HEK293T (cell line): ENCODE measurements around the gene RASAL3.

ENCODE experiments used
- CTCF ChIA-PET: fragments of 350-600 bp; formaldehyde crosslinking; extraction: SDS; loops from one replicate; lab custom pipeline; 2021; ENCODE audit warnings: antibody characterized with exemption, inconsistent platforms; lab: Yijun Ruan, JAX
- POLR2A ChIA-PET: fragments of 350-600 bp; formaldehyde crosslinking; extraction: SDS; loops from one replicate; lab custom pipeline; 2020; ENCODE audit warnings: antibody characterized with exemption, inconsistent platforms; lab: Yijun Ruan, JAX
- DNase-seq: peaks from one replicate; pipeline ENCODE4 v3.0.0; 2012; ENCODE audit warnings: mixed read lengths; ENCODE audit errors: extremely low spot score
- ARNT ChIP-seq: fragments of 450-650 bp; IDR thresholded peaks from 2 replicates; pipeline ENCODE4 v1.6.1; 2017; ENCODE audit warnings: mild to moderate bottlenecking
- BHLHE40 ChIP-seq: fragments of 450-650 bp; IDR thresholded peaks from 2 replicates; pipeline ENCODE4 v1.6.1; 2016; ENCODE audit warnings: mild to moderate bottlenecking, moderate library complexity, borderline replicate concordance
- CTBP1 ChIP-seq: fragments of 450-650 bp; IDR thresholded peaks from 2 replicates; pipeline ENCODE4 v1.6.1; 2016; ENCODE audit warnings: borderline replicate concordance
- ELF4 ChIP-seq: fragments of 450-650 bp; IDR thresholded peaks from 2 replicates; pipeline ENCODE4 v1.6.1; 2017; ENCODE audit warnings: antibody characterized with exemption
- FOXA1 ChIP-seq: fragments of 450-650 bp; IDR thresholded peaks from 2 replicates; pipeline ENCODE4 v1.6.1; 2016; ENCODE audit warnings: mild to moderate bottlenecking
- FOXK2 ChIP-seq: fragments of 450-650 bp; IDR thresholded peaks from 2 replicates; pipeline ENCODE4 v1.6.1; 2016; ENCODE audit warnings: mild to moderate bottlenecking
- FOXM1 ChIP-seq: fragments of 450-650 bp; IDR thresholded peaks from 2 replicates; pipeline ENCODE4 v1.6.1; 2017; ENCODE audit warnings: mild to moderate bottlenecking, borderline replicate concordance
- HDGF ChIP-seq: fragments of 450-650 bp; IDR thresholded peaks from 2 replicates; pipeline ENCODE4 v1.6.1; 2017; ENCODE audit warnings: antibody characterized with exemption, borderline replicate concordance
- L3MBTL2 ChIP-seq: fragments of 450-650 bp; conservative IDR thresholded peaks from 2 replicates; pipeline ENCODE4 v1.6.1; 2016; ENCODE audit warnings: mild to moderate bottlenecking
- LEF1 ChIP-seq: fragments of 450-650 bp; IDR thresholded peaks from 2 replicates; pipeline ENCODE4 v1.6.1; 2017; ENCODE audit warnings: mild to moderate bottlenecking, borderline replicate concordance
- NFRKB ChIP-seq: fragments of 450-650 bp; IDR thresholded peaks from 2 replicates; pipeline ENCODE4 v1.6.1; 2016; ENCODE audit warnings: mild to moderate bottlenecking, moderate library complexity
- SP1 ChIP-seq: fragments of 450-650 bp; IDR thresholded peaks from 2 replicates; pipeline ENCODE4 v1.6.1; 2017
- SUZ12 ChIP-seq: fragments of 450-650 bp; IDR thresholded peaks from 2 replicates; pipeline ENCODE4 v1.6.1; 2016; ENCODE audit warnings: mild to moderate bottlenecking
- TARDBP ChIP-seq: fragments of 450-650 bp; IDR thresholded peaks from 2 replicates; pipeline ENCODE4 v1.6.1; 2016
- ZNF384 ChIP-seq: fragments of 450-650 bp; IDR thresholded peaks from 2 replicates; pipeline ENCODE4 v1.6.1; 2016
- TF ChIP-seq, protein P1 (sequence below): fragments of 450-650 bp; IDR thresholded peaks from 2 replicates; pipeline ENCODE4 v1.6.1; 2016

RASAL3 gene

DNA sequence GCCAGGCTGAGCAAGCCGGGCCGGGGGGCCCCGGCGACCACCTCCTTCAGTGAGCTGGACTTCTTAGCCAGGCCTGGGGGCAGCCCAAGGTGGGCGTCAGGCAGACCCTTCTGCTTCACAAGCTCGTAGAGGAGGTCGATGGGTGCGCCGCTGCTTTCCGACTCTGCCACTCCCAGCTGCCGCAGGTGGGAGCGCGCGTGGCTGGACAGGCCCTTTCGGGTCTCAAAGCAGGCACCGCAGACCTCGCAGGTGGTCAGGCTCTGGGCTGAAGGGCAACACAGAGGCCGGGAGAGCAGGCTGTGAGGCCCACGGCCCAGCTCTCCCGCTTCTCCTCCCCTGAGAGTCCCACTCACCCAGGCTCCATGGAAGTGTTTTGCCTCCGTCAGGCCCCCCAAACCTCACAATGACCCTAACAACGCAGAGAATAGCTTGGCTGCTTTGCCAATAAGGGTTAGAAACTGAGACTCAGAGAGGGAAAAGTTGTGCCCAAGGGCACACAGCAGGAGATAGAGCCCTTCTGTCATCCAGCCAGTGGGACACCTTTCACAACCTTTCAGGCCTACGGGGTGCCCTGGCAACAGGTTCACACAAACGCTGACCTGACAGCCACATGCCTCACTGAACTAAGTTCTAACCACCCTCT lies 34.4 kb downstream of the RASAL3 start:
- no peak for DNase-seq
- POLR2A ChIA-PET: interaction anchor here (6.7 kb wide), 1 partner anchor 11 kb away, joined by 54 read pairs; the partner anchor contains the start of gene AKAP8L
- CTCF ChIA-PET: no interaction called here
- no peak for TF ChIP-seq FOXM1

DNA sequence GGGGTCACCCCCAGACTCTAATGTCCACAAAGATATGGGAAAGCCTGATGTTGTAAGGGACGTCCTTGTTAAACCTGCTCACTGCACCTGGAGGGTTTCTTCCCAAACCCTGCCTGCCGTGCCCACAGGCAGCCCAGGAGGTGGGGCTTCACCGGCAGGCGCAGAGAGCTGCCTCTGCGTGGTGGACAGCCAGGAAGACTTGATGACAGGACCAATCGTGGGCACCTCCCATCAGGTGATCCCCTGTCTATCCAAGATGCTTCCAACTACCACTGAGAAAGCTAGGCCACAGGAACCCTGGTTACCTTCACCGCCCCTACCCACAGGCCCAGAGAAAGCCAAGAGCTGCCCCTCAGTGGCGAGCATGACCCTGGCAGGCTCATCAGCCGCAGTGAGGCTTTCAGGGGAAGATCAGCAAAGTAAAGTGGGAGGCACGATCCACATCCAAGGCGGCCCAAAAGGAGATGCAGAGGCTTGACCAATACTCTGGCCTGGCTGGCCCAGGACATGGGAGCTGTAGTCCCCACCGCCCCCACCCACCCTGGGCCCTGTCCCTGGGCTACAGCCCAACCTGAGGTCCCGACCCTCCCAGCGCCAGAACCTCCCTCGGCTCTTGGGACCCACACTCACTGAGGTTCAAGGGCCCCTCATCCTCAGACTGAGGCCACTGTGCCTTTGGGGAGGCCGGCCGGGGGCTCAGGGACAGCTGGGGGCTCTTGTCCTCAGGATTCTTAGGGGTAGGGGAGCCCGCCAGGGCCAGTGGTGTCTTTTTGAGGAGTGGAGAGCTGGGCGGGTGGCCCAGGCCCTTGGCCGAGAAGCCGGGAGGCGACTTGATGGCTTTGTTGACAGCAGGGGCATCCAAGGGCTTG lies 35.2 kb downstream of the RASAL3 start:
- TF ChIP-seq FOXM1: no peak
- TF ChIP-seq LEF1: no peak
- no peak for TF ChIP-seq ZNF384
- TF ChIP-seq TARDBP: no peak
- no peak for TF ChIP-seq SP1
- TF ChIP-seq CTBP1: no peak
- TF ChIP-seq ELF4: no peak
- TF ChIP-seq ARNT: no peak
- no peak for TF ChIP-seq FOXA1
- DNase-seq: no peak
- ChIA-PET POLR2A (interaction anchor here (6.7 kb wide), 1 partner anchor 10 kb away, joined by 54 read pairs; the partner anchor contains the start of gene AKAP8L), CTCF (interaction anchor here (1.2 kb wide), 1 partner anchor 9 kb away, joined by 4 read pairs; no protein-coding TSS in a partner anchor)

DNA sequence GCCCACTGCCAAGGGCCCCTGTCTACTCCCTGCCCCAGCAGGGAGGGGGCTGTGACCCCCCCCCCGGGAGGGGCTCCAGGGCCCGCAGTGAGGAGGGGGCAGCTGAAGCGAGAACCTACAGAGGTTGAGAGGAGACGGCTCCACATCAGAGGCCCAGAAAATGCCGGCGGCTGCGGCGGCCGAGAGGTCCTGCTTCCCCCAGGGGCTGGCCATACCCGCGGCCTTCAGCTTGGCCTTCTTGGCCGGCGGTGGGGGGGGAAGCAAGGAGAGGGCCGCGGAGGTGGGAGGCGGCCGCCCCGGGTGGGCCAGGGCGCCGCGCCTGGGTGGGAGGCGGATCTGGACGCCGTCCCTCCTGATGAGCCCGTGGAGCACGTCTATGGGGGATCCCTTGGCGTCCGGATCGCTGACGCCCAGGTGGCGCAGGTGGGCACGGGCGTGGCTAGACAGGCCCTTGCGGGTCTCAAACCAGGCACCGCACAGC lies 36.3 kb downstream of the RASAL3 start:
- CTCF ChIA-PET: no interaction called here
- no peak for TF ChIP-seq SP1
- TF ChIP-seq HDGF: no peak
- no peak for TF ChIP-seq FOXA1
- TF ChIP-seq ELF4: no peak
- TF ChIP-seq BHLHE40: no peak
- DNase-seq: no peak
- POLR2A ChIA-PET: interaction anchor here (6.7 kb wide), 1 partner anchor 9 kb away, joined by 54 read pairs; the partner anchor contains the start of gene AKAP8L

DNA sequence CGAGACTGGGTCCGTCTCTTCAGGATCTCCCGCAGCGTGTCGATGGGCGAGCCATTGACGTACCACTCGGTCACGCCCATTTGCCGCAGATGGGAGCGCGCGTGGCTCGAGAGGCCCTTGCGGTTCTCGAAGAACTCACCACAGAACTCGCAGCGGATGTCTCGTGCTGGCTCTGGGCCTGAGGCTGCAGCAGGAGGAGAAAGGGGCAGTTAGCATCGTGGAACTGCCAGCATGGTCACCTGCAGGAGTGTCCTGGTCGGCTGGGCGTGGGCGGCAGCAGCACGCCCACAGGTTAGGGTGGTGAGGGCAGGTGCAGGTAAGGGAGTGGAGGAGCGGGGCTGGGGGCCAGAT lies 37.0 kb downstream of the RASAL3 start:
- TF ChIP-seq SUZ12 (no peak), CTBP1 (no peak), ELF4 (no peak), ZNF384 (no peak)
- DNase-seq: no peak
- ChIA-PET POLR2A (no interaction called here), CTCF (no interaction called here)

DNA sequence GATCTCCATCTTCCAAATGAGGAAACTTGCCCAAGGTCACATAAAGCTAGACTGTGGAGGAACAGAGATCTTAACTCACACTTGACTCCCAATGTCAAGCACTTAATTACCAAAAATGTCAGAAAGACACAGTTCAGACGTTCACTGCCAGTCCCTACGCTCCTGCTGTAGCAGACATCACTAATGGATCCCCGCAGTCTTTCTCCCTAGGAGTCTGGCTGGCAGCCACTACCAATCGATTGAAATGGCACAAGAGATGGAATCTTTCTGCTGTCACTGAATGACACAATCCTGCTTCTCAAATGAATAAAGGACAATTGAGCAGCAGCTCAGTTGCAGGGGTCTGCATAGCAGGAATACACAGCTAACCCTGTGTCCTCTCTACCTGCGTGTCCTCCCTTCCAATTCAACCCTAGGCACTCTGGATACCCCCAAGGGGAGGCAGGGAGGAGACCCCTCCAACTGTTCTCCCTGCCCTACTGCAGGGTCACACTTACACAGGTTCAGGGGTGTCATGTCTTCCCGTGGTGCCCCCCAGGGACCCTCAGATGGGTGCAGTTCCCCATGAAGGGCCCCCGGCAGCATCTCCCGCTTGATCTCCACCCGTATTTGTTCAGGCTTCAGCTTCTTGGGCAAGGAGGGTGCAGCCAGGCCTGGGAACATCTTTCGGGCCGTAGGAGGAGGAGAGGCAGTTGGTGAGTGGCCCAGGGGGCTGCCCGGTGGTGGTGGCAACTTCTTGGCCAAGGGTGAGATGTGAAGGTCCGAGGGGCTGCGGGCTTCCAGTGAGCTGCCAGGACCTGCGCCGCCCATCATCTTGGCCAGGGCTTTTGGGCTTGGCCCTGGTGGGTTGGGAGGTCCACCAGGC lies 37.6 kb downstream of the RASAL3 start:
- POLR2A ChIA-PET: no interaction called here
- TF ChIP-seq ELF4: no peak
- no peak for TF ChIP-seq FOXM1
- no peak for TF ChIP-seq HDGF
- no peak for TF ChIP-seq NFRKB
- no peak for TF ChIP-seq FOXK2
- TF ChIP-seq SUZ12: no peak
- no peak for TF ChIP-seq TARDBP
- no peak for TF ChIP-seq L3MBTL2
- no peak for TF ChIP-seq FOXA1
- no peak for TF ChIP-seq ARNT
- no peak for TF ChIP-seq BHLHE40
- no peak for TF ChIP-seq ZNF384
- TF ChIP-seq, protein P1, sequence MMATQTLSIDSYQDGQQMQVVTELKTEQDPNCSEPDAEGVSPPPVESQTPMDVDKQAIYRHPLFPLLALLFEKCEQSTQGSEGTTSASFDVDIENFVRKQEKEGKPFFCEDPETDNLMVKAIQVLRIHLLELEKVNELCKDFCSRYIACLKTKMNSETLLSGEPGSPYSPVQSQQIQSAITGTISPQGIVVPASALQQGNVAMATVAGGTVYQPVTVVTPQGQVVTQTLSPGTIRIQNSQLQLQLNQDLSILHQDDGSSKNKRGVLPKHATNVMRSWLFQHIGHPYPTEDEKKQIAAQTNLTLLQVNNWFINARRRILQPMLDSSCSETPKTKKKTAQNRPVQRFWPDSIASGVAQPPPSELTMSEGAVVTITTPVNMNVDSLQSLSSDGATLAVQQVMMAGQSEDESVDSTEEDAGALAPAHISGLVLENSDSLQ: no peak
- TF ChIP-seq CTBP1: no peak
- TF ChIP-seq SP1: no peak
- TF ChIP-seq LEF1: no peak

DNA sequence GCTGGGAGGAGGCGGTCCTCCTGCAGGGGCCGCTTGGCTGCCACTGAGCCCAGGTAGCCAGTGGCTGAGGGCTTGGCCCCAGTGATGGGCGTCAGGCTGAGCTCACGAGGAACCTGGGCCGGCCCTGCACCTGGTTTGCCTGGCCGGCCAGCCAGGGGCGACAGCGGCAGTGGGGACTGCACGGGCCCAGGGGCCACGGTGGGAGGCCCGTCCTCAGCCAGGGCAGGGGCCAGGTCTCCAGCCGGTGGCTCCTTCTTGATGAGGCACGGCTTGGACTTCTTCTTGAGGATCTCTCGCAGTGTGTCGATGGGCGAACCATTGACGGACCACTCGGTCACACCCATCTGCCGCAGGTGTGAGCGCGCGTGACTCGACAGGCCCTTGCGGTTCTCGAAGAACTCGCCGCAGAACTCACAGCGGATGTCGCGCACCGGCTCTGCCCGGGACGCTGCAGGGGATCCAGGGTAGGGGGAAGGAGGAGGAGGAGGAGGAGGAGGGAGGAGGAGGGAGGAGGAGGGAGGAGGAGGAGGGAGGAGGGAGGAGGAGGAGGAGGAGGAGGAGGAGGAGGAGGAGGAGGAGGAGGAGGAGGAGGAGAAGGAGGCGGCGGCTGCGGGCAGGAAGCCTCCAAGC lies 38.9 kb downstream of the RASAL3 start:
- no peak for TF ChIP-seq ARNT
- no peak for TF ChIP-seq ELF4
- TF ChIP-seq ZNF384: no peak
- no peak for TF ChIP-seq HDGF
- ChIA-PET POLR2A (no interaction called here), CTCF (no interaction called here)
- no peak for DNase-seq

More for the DNA sequence above, 37.6 kb downstream of the RASAL3 start:
- CTCF ChIA-PET: no interaction called here
- no peak for DNase-seq
